Measurements from ENCODE around the gene IHH.

Gene IHH

GRCh38 chr2:219078126-219078525 is 17.4 kb upstream of the IHH start:
- DNase-seq, result no peak
- intact Hi-C loops (cut with DNase I), result no loop called here

DNA sequence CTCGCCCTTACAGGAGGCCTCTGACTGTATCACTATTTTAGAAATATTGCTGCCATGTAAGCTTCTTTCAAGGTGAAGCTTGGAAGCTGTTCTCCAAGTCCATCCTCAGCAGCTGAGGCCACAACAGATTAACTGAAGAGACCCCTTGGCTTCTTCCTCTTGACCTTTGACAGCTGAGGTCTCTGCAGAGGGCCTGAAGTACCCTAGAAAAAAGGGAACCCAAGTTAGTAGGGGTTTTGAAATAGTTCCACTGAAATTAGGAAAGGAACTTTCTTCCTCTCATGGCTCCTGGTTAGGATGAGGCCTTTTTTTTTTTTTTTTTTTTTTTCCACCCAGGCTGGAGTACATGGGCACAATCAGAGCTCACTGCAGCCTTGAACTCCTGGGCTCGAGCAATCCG is 15.5 kb upstream of the IHH start:
- no peak for DNase-seq
- intact Hi-C loops (cut with DNase I), result no loop called here

GRCh38 chr2:219073413-219074129 is 12.8 kb upstream of the IHH start:
- DNase-seq, result no peak
- intact Hi-C loops (cut with DNase I), result no loop called here

DNA sequence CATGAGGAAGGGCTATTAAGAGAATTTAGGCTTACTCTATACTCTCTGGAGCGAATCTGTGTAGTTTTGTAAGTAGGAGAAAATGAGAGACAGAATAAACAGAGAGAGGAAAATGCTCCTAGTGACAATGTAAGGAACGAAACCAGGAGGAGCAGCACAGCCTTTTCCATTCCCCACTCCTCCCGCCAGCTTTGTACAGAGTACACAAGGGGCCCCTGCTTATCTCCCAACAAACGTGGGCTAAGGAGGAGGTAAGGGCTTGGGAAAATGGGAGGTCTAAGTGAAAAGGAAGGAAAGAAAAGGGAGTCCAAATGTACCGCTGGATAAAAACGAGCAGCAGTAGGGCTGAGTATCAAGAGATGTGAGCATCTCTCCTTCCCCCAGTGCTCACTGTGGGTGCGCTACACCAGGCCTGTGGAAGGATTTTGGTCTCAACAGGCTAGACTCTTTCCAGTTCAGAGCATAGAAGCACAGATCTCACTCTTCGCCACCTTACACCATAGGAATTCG is 12.1 kb upstream of the IHH start:
- intact Hi-C loops (cut with DNase I), result no loop called here
- DNase-seq, result no peak

- DNase-seq, result no peak
- intact Hi-C loops (cut with DNase I), result no loop called here
Observed at GRCh38 chr2:219071131-219071816, 10.6 kb upstream of the IHH start.

DNA sequence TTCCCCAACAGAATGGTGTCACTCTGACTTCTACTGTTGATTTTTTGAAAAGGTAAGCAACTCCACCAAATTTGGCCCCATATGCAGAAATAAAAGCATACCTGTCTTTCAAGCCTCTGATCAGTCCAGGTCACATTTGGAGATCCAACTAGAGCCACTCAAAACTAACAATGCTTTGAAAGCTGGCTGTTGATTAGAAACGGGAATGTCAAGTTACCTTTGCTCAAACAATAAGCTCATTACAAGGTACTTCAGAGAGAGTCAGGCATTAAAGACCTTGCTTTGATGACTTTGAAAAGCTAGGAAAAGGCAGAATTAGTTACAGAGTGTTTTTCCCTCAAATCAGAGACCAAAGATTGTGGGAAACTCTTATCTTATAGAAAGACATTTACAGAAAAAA is 4.8 kb upstream of the IHH start:
- intact Hi-C loops (cut with DNase I), result no loop called here
- no peak for DNase-seq

- no peak for DNase-seq
- intact Hi-C loops (cut with DNase I), result no loop called here
Observed at GRCh38 chr2:219062081-219062480, 1.4 kb upstream of the IHH start.

GRCh38 chr2:219059725-219060682 is 717 bp downstream of the IHH start:
- intact Hi-C loops (cut with DNase I), result loop anchor here (2.0 to 10.0 kb wide), 2 partner anchors 65 to 95 kb away; partner anchors contain the start of gene CRYBA2
- peak in 1 of 10 donors; percentile 72 for DNase-seq

GRCh38 chr2:219059375-219059724 is 1.4 kb downstream of the IHH start:
- no peak for DNase-seq
- intact Hi-C loops (cut with DNase I), result loop anchor here (2.0 to 10.0 kb wide), 2 partner anchors 65 to 95 kb away; partner anchors contain the start of gene CRYBA2

DNA sequence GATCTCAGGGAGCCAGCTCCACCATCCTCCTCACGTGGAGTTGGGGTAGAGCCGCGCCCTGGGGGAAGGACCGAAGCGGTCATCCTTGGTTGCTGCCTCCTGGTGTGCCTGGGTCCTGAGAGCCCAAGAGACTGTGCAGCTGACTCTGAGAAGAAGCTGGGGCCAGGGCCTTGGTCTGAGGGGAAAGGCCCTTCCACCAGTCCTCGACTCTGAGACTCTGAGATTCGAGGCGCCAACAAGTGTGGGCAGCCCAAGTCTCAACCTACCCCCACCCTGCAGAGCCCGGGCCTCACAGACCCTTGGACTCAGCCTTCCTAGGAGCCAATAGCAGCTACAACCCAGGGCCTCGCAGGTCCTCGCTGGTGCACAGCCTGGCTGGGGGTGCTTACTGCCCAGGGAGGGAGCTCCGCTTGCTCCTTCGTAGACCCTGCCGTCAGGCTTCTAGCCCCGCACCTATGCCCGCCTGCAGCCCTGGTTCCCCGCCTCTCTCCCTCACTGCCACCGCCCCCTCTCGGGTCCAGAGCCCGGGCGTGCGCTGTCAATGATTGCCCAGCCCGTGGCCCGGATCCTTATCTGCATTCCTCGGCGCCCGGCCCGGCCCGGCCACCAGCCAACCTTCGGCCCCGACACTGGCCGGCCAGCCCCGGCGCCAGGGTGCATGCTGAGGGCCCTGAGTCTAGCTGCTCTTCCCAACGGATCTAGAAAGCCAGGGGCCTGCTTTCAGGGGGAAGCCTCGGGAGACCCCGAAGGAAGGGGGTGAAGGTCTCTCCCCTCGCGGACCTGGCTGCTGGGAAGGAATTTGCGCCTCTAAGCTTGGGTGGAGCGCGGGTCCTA is 2.0 kb downstream of the IHH start:
- DNase-seq, result peak in 1 of 10 donors; percentile 66
- intact Hi-C loops (cut with DNase I), result loop anchor here (1.0 to 10.0 kb wide), 3 partner anchors 61 to 96 kb away; partner anchors contain the start of gene CRYBA2

DNA sequence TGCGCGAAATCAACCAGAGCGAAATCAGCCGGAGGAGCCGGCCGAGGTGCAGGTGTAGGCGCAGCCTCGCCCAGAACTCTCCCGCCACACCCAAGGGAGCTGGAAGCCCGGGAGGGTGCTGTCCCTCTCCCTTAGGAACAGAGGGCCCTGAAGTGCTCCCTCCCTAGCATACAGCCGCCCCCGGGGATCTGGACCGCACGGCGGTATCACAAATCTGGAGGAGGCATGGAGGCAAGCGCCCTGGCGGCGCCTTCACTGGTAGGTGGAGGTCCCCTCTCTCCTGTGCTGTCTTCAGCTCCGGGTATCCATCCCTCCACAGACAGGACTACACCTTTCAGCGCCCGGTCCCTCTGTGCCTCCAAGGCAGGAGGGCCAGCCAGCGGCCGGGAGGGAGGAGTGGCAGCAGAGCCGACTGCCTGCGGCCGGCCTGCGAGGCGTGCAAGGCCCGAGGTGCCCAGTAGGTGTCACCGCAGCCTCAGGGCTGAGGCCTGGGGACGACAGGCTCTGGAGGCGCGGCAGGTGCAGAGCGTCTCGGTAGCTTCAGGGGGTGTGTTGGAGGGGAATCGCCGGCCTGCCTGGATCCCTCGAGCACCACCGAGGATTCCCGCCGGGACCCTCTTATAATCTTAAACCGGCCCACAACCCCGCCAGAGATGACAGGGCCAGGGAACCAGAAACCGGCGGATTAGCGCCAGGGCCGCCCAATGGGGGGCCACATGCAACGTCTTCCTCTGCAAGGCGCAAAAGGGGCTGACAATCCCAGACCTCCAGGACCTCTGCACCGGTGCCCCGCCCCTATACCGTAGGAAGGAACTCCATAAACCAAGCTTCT is 2.8 kb downstream of the IHH start:
- intact Hi-C loops (cut with DNase I), result loop anchor here (1.0 to 10.0 kb wide), 3 partner anchors 61 to 97 kb away; partner anchors contain the start of gene CRYBA2
- DNase-seq, result peak; percentile 74 to 97 (median 79)

DNA sequence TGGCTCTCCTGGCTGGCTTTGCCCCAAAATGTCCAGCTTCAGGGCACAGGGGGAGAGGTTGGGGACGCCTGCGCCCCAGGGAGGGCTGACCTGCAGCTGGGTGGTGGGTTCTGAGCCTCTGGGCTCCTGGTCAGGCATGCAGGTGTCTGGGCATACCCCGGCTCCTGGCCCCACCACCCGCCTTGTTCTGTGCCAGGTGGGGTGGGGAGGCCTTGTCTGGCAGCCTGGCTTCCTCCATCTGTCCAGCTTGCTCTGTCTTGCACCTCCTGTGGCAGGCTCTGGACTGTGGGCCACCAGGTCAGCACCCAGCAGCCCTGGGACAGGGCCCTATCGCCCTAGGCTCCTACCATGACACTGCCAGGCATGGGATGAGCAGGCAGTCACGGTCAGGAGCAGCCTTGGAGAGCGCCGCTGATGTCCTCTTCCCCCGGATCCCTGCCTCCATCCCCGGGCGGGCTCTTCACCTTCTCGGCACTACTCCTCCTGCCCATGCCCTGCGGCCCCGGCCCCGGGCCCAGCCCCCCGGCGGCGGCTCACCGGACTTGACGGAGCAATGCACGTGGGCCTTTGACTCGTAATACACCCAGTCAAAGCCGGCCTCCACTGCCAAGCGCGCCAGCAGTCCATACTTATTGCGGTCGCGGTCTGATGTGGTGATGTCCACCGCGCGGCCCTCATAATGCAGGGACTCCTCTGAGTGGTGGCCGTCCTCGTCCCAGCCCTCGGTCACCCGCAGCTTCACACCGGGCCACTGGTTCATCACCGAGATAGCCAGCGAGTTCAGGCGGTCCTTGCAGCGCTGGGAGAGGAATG is 3.6 kb downstream of the IHH start:
- peak in 2 of 10 donors; percentile 72 to 84 for DNase-seq
- intact Hi-C loops (cut with DNase I), result loop anchor here (10.0 kb wide), 1 partner anchor 62 kb away; the partner anchor contains the start of gene CRYBA2

DNA sequence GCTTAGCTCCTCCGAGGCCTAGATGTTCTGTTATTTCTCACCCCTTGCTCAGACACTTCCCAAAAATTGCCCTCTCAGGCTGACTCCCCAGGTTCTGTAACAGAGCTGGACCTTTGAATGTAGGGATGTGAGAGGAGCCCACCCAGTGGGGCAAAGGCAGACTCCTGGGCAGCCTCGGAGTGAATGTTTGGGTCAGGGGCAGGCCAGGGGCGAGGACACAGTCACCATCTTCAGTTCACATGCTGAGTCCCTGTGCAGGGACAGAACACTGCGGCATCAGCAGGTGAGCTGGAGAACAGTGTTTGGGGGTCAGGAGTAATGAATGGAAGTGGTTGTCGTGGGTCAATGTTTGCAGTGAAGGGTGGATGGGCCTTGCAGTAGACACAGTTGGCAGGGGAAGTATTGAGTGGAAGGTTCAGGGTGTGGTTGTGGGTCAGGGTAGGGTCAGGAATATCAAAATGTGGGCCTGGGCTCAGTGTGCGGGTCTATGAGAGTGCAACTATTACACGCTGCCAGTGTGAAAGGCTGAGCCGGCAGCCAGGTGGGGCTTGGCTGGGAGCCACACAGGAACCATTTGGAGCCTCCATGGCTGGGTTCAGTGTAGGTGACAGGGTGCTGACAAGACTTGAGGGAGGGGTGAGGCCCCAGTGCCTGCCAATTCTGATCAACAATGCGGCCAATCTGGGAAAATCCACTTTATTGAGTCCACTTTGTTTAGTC is 4.4 kb downstream of the IHH start:
- intact Hi-C loops (cut with DNase I), result loop anchor here (10.0 kb wide), 1 partner anchor 62 kb away; the partner anchor contains the start of gene CRYBA2
- DNase-seq, result peak in 1 of 10 donors; percentile 78

DNA sequence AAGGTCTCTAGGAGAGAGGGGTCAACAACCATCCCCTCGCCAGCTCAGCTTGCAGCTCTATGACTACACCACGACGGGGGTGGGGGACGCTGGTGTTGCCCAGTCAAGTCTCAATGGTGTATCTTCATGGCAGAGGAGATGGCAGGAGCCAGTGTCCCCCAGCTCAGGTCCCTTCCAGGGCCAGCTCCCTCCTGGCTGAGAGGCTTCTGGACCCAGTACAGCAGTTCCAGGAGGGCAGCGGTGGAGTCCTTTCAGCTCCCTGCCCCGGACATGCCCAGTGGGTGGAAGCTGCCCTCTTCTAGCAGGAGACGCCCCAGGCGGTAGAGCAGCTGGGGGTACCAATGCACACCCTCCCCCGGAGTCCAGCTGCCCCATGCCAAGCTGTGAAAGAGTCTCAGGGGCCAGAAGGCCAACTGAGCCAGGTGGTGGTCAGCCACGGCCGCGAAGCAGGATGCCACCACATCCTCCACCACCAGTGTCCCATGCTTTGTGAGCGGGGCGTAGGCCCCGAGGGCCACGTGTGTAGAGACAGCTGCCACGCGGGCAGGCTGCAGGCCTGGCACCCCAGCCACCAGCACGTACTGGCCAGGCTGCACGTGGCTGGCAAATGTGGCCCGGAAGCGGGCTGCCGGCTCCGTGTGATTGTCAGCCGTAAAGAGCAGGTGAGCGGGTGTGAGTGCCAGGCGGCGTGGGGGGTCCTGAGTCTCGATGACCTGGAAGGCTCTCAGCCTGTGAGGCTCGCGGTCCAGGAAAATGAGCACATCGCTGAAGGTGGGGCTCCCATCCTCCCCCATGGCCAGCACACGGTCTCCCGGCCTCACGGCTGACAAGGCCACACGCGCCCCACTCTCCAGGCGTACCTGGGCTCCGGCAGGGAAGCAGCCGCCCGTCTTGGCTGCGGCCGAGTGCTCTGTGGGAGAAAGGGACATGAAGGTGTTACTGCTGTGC is 5.5 kb downstream of the IHH start:
- DNase-seq, result peak in 2 of 10 donors; percentile 64 to 72
- intact Hi-C loops (cut with DNase I), result loop anchor here (10.0 kb wide), 1 partner anchor 60 kb away; the partner anchor contains the start of gene CRYBA2

- no peak for DNase-seq
- intact Hi-C loops (cut with DNase I), result no loop called here
Observed at GRCh38 chr2:219049282-219049681, 11.4 kb downstream of the IHH start.
